CD4-positive, alpha-beta T cell treated with Interferon gamma for 1 hour (primary cell): Measurements from ENCODE around the gene LRRC73.
A peak's percentile ranks its signal among the peaks of the same experiment; 100 is the strongest.
"Not testable (repeated sequence)": the region's sequence is repeated elsewhere in the genome, so short reads cannot be mapped to it uniquely, and the experiment has no call there.

Experiments
- DNase-seq: peaks from one replicate; pipeline ENCODE4 v3.0.0-alpha.2; 2020

LRRC73 gene

DNA sequence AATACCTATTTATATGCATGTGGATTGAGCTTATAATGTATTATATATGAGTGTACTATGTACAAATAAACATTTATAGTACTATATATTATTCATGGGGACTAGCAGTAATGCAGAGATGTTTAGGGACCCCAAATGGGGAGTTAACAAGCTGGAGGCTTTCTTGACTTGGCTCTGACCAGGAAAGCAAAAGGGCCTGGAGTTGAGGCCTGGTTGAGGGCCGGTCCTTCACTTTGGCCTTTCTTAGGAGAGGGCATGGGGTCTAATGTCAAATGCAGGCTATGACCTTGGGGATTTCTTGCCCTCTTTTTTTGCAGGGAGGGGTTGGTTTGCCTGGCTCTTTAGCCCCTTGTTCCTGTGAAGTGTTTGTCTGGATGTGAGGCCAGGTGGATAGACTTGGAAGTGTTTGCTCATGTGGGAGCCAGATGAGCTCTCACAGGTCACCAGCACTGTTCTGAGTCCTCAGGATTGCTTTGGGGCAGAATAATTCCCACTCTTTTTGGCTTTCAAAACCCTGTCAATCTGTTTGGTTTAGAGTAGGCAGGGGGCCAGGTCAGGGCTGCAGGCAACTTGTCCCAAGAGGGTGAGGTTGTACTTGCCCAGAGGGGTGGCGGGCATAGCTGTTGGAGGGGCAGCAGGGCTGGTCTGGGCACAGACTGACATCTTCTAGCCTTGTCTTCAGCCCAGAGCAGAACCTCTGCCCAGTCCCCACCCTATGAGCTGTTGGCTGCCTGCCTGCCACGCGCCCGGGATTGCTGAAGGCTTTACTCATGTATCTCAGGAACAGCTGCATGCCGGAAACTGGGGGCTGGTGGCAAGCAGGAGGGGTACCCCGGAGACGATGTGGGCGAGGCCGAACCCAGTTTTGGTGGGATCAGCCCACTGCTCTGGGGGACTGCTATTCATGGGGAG lies 18.1 kb downstream of the LRRC73 start:
- DNase-seq: no peak

- DNase-seq: no peak
Observed at GRCh38 chr6:43490523-43490939, 19.6 kb downstream of the LRRC73 start.

- no peak for DNase-seq
Observed at GRCh38 chr6:43489277-43490072, 20.7 kb downstream of the LRRC73 start.

GRCh38 chr6:43488667-43489276 lies 21.4 kb downstream of the LRRC73 start:
- DNase-seq: no peak

DNA sequence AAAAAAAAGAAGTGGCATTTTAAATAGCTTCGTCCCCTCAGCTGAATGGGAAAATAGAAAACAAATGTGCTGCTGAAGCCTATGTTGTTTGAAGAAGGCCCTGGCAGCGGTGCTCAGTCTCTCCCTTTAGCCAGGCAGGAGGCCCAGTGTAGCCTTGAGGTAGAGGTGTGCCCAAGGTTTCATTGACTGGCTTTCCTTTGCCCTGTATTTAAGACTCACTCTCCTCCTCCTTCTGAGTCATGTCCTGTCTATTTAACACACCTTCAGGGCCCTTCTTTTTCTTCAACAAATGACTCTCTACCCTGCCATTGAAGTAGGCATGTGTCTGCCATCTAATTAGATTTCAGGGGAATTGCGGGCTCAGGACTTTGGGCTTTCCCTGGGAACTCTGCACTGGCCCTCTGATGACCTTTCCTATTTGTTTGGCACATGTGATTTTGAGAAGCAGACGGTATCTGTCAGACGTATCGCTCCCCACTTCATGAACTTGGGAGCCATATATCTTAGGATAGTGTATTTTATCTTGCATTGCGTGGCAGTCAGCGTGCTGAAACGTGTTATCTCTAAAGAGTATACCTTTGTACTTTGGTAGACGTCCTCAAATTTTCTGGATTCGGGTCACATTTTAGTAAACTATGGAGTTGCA lies 28.4 kb downstream of the LRRC73 start:
- DNase-seq: no peak

DNA sequence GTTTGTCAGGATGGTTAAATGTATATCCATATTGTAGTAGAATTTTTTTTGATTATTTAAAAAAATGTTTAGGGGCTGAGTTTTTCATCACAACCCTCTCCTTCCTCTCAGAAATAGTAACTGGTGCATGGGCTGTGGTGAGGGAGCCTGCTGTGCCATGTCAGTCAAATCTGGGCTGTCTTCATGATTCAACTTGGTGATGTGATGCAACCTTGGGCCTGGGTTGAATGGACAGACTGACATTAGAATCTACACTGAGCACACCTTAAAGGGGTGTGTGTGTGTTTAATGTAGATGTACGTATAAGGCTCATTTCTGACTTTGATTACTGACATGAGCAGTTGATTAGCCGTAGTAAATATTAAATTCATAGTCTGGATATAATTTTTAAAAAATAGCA lies 29.1 kb downstream of the LRRC73 start:
- no peak for DNase-seq

DNA sequence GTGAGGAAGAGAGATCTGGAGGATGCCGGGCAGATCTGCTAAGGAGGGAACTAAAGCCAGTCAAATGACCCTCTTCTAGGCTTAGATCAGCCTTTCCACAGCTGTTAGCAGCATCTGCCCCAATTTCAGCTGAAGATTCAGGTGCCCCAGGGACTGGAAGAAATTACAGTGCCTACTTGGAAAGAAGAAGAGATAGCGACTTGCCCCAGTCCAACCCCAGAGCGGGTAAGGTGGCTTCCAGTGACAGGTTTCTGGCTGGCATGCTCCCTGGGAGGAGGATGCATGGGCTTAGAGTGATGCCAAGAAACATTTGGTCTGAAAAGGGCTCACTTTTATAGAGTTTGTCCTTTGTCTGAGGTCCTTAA lies 32.2 kb downstream of the LRRC73 start:
- no peak for DNase-seq

- DNase-seq: peak; percentile 94
Observed at GRCh38 chr6:43477235-43478007, 32.7 kb downstream of the LRRC73 start, which contains the start of gene TJAP1. TJAP1 (plus strand) TSS chr6:43477570; CDS start chr6:43499002, 21,432 bp downstream.

- DNase-seq: no peak
Observed at GRCh38 chr6:43476746-43477145, 33.4 kb downstream of the LRRC73 start.

DNA sequence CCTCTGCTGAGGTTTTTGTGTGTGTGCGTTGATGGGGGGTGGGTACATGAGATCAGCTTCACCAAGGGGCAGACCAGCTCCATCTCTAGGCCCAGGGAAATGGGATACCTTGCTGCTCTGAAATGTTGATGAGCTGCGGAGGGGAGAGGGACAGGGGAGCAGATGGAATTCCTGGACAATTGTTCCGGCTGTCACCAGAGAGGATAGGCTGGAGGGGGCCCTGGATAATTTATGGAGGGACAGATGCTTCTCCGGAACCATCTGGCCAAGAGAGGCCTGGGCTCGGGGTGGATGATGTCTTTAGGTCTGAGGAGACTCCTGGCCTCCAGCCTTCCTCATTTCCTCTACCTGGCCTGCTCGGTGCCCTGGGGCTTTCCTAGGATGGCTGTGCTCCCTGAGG lies 34.6 kb downstream of the LRRC73 start:
- DNase-seq: no peak

- no peak for DNase-seq
Observed at GRCh38 chr6:43472515-43472914, 37.6 kb downstream of the LRRC73 start.

- no peak for DNase-seq
Observed at GRCh38 chr6:43471399-43471798, 38.7 kb downstream of the LRRC73 start.

- DNase-seq: no peak
Observed at GRCh38 chr6:43469947-43470346, 40.2 kb downstream of the LRRC73 start.

DNA sequence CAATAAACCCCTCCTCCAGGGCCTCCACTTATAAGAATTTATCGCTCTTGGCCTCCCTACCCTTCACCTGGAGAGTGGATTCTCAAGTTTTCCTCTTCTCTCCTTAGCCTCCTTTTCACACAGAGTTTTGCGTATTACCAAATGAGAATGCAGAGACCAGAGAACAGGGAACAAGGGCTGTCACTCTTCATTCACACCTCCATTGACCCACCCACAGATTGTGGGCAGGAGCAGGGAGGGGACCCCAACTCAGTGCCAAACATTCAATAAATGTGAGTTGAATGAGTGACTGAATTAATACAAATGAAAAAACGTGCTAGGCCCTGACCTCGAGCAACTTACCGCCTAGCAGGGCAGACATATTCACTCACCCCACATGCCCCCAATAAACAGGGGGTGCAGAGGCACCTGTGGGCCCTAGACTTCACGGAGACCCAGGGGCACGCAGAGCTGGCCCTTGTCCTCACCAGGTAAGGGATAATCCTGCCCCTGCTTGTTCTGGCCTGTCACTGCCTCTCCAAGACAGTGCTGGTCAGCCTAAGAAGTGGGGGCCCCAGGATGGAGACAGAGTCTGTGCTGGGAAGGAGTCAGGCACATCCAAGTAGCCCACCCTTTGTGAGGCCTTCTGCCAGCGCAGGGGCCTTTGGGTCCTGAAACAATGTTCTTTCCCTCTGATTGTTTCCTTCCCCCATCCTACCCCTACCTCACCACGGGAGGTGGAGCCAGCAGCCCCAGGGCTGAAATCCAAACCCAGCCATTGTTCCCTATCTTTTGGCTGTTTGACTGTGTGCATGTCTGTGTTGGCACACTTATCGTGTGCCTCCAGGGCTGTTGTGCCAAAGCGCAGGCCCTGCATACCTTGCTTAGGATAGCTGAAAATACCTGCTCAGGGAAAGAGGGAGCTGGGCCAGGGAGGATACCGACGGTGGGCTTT lies 41.1 kb downstream of the LRRC73 start:
- DNase-seq: no peak

DNA sequence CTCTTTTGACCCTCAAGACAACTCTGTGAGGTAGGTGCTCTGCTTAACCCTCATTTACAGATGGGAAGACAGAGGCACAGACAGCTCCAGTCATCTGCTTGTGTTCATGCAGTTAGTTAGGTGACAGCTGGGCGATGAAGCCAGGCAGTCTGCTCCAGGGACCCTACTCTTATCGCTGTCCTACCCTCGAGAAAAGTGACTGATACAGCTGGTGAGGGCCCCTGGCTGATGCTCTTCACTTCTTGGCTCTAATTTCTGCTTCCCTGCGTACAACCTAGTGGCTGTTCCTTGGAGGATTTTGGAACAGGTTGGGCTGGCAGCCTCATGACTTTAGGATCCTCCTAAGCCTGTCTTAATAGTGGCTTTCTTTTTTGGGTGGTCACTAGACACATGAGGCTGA lies 41.9 kb downstream of the LRRC73 start:
- DNase-seq: no peak

DNA sequence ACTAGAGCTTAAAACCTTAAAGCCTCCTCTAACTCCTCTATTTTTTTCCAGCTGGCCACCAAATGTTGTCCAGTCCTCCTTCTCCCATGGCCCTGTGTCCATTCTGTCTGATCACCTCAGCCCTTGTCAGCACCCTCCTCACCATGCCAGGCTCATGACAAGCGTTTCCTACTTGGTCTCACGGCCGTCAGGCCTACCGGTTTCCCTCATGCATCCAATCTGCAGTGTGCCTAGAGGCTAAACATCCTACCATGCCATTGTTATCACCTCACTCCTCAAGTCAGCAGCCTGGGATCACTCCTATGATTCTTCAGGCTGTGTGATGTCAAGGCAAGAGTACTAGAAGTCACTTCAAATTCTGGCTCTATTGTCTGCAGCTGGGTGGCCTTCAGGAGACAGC lies 42.4 kb downstream of the LRRC73 start:
- DNase-seq: no peak

DNA sequence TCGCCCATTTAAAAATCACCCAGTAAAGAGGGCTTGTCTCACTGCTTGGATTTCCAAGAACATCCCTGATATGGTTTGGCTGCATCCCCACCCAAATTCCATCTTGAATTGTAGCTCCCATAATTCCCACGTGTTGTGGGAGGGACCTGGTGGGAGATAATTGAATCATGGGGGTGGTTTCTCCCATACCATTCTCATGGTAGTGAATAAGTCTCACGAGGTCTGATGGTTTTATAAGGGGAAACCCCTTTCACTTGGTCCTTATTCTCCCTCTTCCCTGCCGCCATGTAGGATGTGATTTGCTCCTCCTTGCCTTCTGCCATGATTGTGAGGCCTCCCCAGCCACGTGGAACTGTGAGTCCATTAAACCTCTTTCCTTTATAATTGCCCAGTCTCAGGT lies 42.9 kb downstream of the LRRC73 start:
- not testable (repeated sequence) for DNase-seq

- DNase-seq: no peak
Observed at GRCh38 chr6:43465948-43466347, 44.2 kb downstream of the LRRC73 start.

DNA sequence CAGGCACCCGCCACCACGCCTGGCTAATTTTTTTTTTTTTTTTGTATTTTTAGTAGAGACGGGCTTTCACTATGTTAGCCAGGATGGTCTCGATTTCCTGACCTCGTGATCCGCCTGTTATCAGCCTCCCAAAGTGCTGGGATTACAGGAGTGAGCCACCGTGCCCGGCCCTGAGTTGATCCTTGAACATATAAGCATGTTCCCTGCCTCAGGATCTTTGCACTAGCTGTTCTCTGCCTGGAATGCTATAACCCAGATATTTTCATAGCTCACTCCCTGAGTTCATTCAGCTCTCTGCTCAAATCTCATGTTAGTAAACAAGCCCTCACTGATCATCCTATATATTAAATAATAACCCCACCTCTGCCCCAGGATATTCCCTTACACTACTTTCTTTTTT lies 45.8 kb downstream of the LRRC73 start:
- no peak for DNase-seq

DNA sequence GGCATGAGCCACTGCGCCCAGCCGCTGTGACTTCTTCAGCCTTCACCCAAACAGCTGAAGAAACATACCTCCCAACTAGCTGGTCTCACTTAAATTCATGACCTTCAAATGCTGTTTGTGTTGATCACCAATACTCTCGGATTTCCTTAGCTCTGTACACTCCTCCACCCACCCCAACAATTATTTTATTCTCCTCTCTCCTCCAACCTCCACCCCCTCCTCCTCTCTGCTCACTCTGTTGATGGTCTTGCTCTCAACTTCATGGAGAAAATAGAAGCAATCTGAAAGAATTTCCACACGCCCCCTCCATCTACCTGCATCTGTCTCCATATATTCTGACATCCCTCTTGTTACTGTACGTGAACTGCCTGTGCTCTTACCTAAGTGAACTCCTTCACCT lies 48.2 kb downstream of the LRRC73 start:
- no peak for DNase-seq

GRCh38 chr6:43460032-43460431 lies 50.1 kb downstream of the LRRC73 start:
- DNase-seq: no peak
